ENCODE data around the gene MICALL2.
A peak's percentile ranks its signal among the peaks of the same experiment; 100 is the strongest.

MICALL2 gene

DNA sequence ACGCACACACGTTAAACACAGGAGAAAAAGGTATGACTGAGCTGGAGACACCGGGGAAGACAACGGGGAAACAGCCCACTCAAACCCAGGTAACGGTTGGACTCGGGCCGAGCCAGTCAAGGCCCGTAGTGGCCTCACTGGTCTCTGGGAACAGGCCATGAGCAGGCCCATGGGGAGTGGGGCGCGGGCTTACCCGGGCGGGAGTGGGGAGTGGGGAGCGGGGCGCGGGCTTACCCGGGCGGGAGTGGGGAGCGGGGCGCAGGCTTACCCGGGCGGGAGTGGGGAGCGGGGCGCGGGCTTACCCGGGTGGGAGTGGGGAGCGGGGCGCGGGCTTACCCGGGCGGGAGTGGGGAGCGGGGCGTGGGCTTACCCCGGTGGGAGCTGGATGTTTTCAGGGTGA is 33.4 kb upstream of the MICALL2 start:
- DNase-seq = no peak

DNA sequence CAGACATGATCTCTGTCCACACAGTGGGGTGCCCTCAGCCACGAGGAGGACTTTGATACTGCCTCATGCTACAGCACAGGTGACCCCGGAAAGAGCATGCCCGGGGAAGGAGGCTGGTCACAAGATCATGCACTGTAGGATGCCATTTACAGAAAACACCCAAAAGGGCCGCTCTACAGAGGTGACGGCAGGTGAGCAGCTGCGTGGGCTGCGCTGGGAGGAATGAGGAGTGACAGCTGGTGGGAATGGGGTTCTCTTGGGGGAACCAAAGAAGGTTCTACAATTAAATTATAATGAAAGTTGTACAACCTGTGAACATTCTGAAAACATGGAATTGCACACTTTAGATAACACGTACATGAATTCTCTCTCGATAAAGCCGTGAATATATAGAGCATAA is 33.0 kb upstream of the MICALL2 start:
- no peak for DNase-seq

DNA sequence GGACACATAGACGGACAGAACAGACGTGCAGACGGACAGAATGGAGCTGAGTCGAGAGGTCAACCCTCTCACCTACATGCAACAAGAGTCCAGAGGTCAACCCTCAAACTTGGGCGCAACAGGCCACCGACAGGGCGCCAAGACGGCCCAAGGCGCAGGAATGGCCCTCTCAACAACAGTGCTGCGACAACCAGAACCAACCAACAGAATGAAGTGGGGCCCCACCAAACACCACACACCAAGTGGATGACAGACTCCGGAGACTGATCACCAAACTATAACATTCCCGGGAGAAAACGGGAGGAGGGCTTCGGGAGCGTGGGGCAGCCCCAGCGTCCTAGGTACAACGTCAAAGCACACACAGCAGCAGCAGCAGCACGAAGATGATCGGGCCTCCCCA is 31.6 kb upstream of the MICALL2 start:
- DNase-seq = no peak

DNA sequence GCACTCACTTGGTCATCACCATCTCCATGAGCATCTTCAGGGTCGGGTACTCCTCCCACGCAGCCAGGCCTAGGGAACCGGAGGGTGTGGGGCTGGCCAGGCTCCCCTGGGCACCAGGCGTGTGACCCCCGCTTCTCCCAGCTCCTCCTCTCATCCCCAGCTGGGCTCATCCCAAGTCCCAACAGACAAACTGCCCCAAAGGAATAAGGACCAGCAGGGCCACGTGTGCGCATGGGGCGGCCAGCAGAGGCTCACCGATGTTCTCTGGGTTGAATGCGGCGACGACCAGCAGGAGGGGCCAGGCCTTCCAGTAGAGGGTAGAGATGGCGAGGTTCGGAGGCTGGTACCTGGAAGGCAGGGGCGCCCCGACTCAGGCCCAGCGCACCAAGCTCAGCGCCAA is 30.1 kb upstream of the MICALL2 start:
- no peak for DNase-seq

DNA sequence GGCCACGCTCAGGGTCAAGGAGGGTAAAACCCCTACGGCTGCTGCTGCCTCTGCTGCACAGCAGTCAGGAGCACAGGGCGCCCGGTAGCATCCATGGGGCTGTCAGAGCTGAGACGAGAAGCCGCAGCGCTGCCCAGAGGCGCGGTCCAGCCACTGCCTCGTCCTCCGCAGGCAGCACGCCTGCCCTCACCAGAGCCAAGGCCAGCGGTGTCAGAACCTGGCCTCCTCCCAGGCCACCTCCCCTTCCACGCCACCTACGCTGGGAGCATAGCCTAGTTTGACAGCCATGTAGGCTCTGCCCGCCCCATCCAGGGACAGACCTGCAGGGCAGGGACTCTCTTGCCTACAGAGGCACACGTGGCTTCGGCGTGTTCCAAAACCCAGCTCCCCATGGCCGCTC is 28.7 kb upstream of the MICALL2 start:
- no peak for DNase-seq

DNA sequence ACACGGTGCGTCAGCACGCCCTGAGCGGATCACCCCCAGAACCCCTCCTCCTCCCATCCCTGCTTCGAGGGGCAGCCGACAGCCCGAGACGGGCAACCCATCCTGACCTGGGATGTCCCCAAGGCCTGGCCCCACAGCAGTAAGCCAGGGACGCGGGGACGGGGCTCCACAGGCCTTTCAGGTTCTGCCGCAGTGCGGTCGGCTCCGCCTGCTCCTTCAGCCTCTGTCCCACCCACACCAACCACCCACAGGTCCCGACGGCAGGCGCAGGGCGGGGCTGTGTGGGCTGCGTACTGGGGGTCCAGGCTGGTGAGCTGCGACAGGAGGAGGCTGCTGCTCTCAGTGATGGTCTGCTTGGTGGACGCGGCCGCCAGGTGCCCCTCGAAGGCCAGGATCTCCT is 28.2 kb upstream of the MICALL2 start:
- DNase-seq = no peak

DNA sequence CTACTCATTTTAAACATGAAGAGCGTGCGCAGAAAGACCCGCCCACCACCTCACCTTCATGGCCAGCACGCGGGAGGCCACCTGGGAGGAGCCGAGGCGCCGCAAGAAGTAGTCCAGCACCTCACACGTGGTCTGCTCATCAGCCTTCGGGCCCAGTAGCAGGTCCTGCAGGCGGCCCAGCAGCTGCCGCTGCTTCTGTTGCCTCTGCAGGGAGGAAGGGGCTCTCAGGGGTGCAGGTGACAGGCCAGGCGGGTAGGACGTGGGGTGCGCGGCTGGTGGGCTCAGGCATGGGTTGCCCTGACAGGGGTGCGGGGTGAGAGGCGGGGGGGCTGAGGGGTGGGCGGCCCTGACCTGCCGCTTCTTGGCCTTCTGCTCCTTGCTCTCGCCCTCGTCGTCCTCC is 27.3 kb upstream of the MICALL2 start:
- no peak for DNase-seq

DNA sequence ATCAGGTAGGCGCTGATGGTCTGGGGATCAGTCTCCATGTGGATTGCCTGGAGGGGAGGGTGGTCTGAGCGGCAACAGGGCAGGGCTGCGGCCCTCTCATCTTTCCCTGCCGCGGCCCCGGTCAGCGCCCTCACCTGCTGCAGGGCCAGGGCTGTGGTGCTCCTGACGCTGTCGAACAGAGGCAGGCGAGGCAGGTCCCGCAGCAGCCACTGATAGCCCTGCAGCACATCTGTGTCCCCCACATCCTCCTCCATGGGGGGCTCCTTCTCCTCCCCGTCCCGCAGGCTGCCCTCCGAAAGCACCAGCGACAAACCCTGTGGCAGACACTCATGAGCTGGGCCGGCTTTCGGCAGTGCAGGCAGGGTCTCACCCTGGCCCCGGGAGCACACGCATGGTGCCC is 25.9 kb upstream of the MICALL2 start:
- DNase-seq = no peak

DNA sequence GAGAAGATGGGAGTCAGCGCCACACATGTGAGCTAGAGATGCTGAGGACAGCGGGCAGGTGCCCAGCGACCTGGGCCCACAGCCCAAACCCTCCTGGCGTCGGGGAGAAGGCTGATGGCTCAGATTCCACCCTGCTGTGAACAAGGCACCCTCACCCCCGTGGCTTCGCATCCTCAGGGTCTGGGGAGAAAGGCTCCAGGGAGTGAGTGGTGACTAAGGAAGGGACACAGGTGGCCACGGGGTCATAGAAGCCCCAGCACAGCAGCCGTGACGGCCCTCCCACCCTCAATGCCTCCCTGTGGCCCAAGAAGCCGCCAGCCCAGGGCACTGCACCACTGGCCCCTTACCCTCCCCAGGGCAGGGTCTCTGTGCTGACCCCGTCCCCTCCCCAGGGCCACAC is 25.3 kb upstream of the MICALL2 start:
- DNase-seq = no peak

DNA sequence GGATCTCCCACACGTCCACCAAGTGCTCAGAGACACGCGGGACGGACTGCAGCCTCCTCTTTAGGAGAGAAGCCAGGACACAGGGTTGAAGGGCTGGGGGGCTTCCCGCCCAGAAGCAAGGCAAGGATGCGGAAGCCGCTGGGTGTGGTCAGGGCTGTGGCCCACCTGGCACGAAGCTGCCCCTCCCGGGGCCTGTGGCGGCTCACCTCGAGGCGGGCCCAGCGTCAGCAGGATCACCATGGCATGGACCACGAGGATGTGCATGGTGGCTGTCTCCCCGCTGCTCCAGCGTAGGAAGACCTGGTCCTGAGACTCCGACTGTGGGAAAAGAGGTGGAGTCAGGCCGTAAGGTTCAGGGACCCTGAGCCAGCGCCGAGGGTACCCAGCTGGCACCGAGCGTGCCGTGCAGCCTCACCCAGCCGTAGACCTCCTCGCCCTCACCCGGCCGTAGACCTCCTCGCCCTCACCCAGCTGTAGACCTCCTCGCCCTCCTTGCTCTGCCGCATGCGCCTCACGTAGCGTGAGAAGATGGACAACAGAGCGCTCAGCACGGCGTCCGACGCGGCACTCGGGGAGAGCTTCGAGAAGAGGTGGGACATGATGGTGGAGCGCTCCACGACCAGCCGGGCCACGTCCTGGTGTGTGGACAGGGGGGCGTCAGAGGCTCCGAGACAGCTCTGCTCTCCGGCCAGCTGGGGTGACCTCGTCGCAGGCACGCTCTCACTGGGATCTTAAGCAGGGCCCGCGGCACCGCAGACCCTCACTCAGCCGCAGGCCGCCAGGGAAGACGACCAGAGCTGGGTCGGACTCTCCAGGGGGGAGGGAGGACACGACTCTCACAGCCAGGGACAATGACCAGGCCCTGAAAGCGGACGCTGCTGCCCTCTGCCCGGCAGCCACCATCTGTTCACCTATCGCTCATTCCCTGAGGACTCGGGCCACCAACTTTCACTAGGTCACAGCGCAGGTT is 24.6 kb upstream of the MICALL2 start:
- DNase-seq = no peak

DNA sequence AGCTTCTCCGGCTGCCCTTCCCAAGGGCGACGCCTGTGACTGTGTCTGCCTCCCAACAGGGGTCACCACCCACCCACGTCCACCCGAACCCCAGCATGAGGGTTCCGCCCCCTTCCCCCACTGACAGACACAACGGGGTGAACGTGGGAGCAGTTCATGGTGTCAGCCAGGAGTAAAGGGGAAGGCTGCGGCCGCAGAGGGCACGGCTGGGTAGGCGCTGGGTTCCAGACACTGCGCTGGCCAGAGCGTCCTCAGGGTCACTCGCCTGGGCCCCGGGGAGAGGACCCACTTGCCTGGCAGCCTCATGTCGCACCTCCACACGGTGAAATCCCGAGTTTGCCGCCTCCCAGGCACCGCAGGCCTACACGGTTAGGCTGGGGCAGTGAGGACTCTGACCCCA is 23.8 kb upstream of the MICALL2 start:
- no peak for DNase-seq

DNA sequence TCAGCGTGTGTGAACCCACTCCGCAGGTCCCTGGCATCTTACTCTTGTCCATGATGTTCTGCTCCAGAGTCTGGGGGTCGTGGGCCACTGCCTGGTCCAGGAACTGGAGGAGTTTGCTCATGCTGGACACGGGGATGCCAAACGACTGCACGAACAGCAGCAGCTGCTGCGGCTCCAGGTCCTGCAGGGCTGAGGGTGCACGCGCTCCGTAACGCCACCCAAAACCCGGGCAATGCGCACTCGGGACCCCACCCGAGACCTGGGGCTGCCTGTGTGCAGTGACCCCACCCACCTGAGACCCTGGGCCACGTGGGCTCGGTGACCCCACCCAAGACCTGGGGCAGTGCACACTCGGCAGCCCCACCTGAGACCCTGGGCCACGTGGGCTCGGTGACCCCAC is 22.0 kb upstream of the MICALL2 start:
- no peak for DNase-seq

DNA sequence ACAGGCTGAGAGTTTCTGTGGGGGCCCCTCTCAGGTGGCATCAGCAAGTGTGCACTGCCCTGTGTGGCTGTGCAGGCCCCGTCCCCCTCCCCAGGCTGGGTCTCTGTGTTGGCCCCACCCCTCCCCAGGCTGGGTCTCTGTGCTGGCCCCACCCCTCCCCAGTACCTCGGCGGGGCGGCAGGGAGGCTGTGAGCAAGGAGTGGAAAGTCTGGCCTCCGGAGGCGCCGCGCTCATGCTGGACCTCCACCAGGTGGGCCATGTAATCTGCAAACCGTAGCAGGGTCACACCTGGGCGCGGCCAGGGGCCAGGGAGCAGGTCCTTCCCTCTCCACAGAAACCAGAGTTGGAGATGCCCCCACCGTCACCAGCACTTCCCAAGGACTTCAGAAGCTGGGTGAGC is 21.4 kb upstream of the MICALL2 start:
- no peak for DNase-seq

DNA sequence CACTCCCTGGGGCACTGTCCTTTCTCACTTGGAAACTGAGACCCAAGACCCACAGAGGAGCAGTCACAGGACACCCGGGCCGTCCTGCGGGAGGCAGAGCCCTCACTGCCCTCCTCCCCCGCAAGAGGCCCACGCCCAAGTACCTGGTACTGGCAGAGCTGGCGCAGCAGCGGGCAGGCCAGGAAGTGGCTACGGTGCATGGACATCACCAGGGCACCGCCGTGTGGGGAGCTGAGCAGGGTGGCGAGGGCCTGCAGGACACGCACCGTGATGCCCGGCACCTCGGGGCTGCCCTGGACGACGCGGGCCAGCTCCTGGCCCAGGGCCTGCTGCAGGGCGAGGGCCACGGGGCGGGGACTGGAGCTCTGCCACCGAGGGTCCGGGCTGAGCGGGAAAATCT is 20.0 kb upstream of the MICALL2 start:
- no peak for DNase-seq

DNA sequence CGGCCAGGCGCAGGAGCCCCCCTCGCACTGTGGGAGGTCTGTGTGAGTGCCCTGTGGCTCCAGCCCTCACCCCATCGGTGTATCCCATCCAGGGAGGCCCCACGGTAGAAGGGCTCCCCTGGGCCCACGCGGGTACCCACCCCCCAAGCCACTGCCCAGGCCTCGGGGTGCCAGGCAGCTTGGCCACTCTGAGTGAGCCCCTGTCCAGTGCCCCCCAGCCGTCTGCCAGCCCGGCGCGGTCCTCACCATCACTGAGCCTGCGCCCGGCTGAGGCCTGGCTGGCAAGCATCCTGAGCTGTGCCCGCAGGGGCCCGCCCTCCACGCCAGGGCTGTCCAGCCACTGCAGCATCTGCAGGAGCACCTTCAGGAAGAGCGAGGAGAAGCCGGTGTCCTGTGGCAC is 19.2 kb upstream of the MICALL2 start:
- DNase-seq = no peak

DNA sequence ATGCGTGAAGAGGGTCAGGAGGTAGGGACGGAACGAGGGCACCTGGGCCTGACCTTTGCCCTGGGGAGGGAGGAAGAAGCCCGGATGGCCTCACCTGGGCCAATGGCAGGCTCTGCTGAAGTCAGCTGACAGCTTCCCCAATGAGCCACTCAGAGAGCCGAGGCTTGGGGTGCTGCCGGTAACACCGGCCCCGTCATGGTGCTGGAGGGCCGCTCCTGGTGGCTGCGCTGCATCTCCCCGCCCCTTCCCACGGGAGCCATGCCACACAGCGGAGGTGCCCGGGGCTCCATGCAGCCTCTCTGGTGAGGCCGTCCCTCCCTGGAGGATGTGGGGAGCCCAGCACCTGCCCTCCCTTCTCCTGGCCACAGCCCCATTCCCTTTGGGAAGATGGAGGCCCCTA is 17.6 kb upstream of the MICALL2 start:
- DNase-seq = no peak

DNA sequence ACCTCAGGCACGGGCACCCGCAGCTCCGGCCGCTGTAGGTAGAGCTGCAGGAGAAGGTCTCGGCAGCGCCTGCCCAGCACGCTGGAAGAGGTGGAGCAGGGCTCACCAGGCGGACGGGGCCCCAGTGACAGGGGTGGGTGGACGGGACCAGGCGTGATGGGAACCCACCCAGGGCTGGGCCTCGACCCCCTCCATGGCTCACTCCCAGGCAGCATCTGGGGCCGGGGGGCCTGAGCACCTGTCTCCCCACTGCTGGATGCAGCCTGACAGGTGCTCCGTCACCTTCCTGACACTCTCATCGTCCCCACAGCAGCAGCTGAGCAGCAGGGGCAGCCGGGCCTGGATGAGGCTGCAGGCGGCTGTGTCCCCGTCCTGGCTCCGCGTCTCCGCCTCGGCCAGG is 16.7 kb upstream of the MICALL2 start:
- no peak for DNase-seq

DNA sequence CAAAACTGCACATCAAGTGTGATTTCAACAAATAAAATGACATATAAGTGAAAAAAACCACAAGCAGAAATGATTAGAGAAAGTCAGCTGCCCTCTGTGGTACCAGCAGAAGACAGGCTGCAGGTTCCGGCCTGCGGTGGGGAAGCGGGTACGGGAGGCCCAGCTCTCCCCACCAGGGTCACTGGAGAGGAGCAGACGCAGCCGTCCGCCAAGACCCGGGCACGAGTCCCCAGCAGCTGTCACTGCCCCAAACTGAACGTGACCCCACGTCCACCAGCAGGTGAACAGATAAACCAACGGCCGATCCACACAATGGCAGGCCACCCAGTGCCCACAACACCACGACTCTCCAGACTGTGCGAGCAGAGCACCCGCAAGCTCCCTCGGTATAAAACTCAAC is 16.1 kb upstream of the MICALL2 start:
- no peak for DNase-seq

DNA sequence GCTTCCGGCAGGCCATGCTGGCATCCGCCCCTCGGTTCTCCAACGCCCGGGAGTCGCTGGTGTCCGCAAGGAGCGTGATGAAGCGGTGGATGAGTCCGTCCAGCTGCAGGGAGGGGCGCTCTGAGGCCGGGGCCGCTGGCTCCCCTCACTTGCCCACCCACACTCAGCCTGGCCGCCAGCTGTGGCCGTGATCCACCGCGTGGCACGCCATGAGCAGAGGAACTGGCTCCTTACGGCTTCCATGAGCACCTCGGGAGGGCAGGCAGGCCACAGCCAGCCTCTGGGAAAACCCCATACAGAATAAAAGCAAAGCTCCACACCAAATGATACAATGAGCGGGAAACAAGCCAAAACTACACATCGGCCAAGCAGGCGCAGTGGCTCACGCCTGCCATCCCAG is 15.5 kb upstream of the MICALL2 start:
- no peak for DNase-seq

DNA sequence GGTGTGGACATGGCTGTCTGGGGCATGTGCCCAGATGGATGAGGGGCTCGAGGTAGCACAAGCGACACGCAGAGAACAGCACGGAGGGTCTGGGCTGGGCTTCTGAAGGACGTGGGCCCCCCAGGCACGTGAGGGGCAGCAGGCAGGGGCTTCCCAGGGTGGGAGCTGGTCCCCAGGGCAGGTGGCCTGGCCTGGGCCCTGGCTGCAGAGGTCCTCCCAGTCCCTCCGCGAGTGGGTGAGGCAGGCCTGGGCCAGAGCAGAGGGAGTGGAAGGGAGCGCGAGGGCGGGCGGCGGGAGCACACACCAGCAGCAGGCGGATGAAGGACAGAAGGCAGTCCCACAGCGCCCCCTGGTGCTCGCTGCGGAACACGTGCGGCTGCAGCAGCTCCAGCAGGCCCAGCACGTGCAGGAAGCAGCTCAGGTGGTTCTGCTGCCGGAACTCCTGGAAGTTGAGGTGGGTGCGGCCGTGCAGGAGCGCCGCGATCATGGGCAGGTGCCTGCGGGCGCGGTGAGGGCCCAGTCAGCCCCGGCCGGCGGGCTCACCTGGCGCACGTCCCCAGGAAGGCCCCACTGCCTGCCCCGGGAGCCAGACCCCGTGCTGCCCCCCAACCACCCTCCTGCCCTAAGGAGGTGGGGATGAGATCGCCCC is 14.7 kb upstream of the MICALL2 start:
- peak; percentile 88 for DNase-seq

DNA sequence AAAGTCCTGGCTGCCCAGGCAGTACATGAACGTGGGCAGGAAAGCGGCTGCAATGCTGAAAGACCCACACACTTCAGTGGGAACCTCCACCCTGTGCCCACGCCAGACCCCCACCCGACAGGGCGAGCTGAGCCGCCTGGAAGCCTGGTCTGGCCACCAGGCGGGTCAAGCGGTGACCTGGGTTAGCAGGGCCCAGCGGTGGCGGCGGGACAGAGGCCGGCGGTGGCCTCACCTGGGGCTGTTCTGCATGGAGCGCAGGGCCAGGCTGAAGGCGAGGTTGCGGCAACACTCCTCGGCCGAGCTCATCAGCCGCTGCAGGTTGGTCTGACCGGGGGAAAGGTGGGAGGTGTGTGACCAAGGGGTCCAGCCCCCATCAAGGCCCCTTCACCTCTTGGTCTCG is 11.6 kb upstream of the MICALL2 start:
- DNase-seq = no peak

DNA sequence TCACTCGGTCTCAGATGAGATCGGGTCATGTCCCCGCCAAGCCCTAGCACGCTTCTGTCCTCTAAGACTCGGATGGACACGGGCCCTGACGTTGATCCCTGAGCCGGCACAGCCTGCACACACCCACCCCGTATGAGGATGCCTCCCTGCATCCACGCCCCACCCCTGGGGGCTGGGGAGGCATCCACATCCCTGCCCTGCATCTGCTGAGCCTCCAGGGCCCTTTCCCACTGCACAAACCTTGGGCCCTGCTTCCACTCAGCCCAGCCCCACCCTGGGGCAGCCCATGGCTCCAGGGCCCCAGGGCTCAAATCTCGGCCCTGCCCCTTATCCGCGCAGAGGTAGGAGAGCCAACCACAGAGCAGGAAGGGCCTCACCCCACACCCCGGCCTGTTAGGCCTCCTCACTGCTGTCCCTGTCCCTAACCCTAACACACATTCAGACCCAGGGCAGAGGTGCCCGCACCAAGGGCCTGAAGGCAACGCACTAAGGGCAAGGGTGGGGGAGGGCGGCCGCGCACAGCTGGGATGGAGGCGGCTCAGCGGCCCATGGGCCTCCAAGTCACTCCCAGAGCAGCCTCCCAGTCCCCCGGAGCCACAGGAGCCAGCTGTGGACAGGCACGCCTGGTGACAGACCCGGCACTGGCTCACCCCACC is 9.5 kb upstream of the MICALL2 start:
- no peak for DNase-seq

DNA sequence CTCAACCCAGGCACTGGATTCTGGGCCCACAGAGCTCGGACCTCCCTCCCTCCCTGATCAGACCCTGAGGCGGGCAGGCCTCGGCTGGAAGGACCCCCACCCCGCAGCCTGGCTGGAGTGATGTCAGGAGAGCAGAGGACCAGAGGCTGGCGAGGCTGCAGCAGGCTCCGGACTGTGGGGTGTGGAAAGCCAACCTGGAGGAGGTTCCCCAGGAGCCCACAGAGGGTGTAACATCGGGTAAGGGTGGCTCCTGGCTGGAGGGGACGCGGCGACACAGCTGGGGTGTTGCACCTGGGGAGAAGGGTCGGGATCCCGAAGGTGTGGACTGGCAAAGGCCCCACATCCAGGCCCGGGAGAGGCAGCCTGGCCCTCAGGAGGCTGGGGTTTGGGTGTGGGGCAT is 8.9 kb upstream of the MICALL2 start:
- DNase-seq = no peak
